ENCODE results near the gene PTPRD.

The PTPRD gene

DNA sequence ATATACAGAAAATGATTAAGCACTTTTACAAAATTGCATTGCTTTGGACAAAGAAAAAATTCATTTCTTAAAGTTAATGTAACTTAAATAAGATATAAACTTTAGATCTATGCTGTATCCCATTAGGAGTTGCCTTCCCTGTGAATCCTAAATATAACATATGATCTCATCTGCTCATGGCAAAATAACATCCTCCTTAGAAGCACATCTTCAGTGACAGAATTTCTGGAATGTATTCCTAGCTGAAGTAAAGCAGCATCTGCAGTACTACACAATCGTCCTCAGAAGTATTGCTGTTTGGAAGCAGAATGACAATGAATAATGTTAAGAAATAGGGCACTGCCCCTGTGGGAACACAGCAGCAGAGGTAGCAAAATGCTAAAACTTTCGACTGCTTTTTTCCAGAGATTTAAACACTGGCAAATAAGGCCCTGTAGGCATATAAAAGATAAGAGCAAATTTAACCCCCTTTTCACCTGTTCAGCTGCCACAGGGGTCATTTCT is 571.0 kb downstream of the PTPRD start:
- TF ChIP-seq TAF1 (IDR thresholded peaks at IDR 0.05; ENCODE audit: borderline replicate concordance, insufficient read depth, low read length) (no peak), FOXP2 (optimal IDR thresholded peaks at IDR 0.05; ENCODE audit: borderline replicate concordance, extremely low read depth, extremely low read length, insufficient read depth) (no peak), POLR2AphosphoS5 (IDR thresholded peaks at IDR 0.05; ENCODE audit: low read depth, low read length) (no peak), SIN3A (IDR thresholded peaks at IDR 0.05; ENCODE audit: borderline replicate concordance, insufficient read depth, low read length) (no peak)
- TF ChIP-seq, protein P1, sequence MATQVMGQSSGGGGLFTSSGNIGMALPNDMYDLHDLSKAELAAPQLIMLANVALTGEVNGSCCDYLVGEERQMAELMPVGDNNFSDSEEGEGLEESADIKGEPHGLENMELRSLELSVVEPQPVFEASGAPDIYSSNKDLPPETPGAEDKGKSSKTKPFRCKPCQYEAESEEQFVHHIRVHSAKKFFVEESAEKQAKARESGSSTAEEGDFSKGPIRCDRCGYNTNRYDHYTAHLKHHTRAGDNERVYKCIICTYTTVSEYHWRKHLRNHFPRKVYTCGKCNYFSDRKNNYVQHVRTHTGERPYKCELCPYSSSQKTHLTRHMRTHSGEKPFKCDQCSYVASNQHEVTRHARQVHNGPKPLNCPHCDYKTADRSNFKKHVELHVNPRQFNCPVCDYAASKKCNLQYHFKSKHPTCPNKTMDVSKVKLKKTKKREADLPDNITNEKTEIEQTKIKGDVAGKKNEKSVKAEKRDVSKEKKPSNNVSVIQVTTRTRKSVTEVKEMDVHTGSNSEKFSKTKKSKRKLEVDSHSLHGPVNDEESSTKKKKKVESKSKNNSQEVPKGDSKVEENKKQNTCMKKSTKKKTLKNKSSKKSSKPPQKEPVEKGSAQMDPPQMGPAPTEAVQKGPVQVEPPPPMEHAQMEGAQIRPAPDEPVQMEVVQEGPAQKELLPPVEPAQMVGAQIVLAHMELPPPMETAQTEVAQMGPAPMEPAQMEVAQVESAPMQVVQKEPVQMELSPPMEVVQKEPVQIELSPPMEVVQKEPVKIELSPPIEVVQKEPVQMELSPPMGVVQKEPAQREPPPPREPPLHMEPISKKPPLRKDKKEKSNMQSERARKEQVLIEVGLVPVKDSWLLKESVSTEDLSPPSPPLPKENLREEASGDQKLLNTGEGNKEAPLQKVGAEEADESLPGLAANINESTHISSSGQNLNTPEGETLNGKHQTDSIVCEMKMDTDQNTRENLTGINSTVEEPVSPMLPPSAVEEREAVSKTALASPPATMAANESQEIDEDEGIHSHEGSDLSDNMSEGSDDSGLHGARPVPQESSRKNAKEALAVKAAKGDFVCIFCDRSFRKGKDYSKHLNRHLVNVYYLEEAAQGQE (IDR thresholded peaks at IDR 0.05; ENCODE audit: insufficient read depth in 1 of 2, low read depth in 2 of 2, low read length in 2 of 2), result no peak

DNA sequence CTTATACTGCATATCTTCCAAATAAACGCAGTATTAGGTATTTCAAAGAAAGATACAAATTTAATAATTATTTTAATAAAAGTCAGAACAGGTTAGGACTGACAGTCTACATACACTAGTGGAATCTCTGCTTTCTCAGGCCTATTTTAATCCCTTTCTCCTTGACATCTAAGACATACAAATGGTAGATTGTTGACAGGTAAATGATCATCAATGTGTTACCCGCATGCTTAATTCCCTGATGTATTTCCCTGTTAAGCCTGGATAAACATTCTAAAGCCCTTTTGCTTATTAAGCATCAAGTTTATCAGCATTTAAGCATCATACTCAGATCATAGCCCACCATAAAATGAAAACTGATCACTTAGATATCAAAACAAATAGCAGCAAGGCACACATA is 576.7 kb downstream of the PTPRD start:
- TF ChIP-seq, protein P1 (IDR thresholded peaks at IDR 0.05; ENCODE audit: insufficient read depth in 1 of 2, low read depth in 2 of 2, low read length in 2 of 2), result no peak
- TF ChIP-seq FOXP2 (optimal IDR thresholded peaks at IDR 0.05; ENCODE audit: borderline replicate concordance, extremely low read depth, extremely low read length, insufficient read depth) (no peak), SIN3A (IDR thresholded peaks at IDR 0.05; ENCODE audit: borderline replicate concordance, insufficient read depth, low read length) (no peak), POLR2AphosphoS5 (IDR thresholded peaks at IDR 0.05; ENCODE audit: low read depth, low read length) (no peak), TAF1 (IDR thresholded peaks at IDR 0.05; ENCODE audit: borderline replicate concordance, insufficient read depth, low read length) (no peak)

DNA sequence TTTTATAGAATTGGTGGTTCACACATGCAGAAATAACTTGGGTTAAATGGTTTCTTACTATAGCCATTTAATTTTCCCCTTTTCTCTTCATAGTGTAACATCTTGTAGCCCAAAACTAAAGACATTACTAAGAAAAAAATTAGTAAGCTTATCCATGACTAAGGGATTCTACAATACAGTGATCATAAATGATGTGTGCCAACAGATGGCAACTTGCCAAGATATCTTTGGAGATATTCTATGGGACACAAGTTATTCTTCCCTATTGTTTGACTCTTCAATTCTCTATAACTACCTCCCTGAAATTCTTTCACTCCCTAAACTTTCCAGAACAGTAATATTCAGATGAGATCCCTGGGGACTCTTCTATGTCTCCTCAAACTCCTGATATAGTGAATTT is 580.6 kb downstream of the PTPRD start:
- TF ChIP-seq POLR2AphosphoS5 (IDR thresholded peaks at IDR 0.05; ENCODE audit: low read depth, low read length) (no peak), FOXP2 (optimal IDR thresholded peaks at IDR 0.05; ENCODE audit: borderline replicate concordance, extremely low read depth, extremely low read length, insufficient read depth) (no peak), TAF1 (IDR thresholded peaks at IDR 0.05; ENCODE audit: borderline replicate concordance, insufficient read depth, low read length) (no peak), SIN3A (IDR thresholded peaks at IDR 0.05; ENCODE audit: borderline replicate concordance, insufficient read depth, low read length) (no peak)
- TF ChIP-seq, protein P1 (IDR thresholded peaks at IDR 0.05; ENCODE audit: insufficient read depth in 1 of 2, low read depth in 2 of 2, low read length in 2 of 2), result no peak

DNA sequence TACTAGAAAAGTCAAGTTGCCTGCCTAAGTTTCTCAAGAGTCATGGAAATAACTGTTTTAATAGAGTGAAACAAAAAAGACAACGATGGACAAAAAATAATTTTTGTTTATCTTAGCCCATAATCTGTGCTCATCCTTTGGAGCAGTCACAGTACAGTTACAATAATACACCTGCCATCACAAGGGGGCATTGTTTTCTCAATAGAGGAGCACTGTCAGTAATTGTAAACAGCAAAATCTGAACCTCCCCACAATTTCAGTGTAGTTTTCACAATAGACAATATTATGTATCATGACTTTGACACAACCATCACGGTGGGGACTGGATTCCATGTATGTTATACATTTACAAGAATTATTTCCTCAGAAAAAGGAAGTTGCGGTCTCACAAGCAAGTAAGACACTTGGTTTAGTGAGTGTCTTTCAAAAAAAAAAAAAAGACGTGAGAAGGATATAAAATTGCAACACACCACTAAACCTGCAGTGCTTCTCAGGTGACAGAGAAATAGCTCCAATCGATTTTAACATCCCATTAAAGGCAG is 586.3 kb downstream of the PTPRD start:
- no peak for TF ChIP-seq POLR2AphosphoS5 (IDR thresholded peaks at IDR 0.05; ENCODE audit: low read depth, low read length)
- TF ChIP-seq TAF1 (IDR thresholded peaks at IDR 0.05; ENCODE audit: borderline replicate concordance, insufficient read depth, low read length), result no peak
- TF ChIP-seq, protein P1 (IDR thresholded peaks at IDR 0.05; ENCODE audit: insufficient read depth in 1 of 2, low read depth in 2 of 2, low read length in 2 of 2), result no peak
- no peak for TF ChIP-seq SIN3A (IDR thresholded peaks at IDR 0.05; ENCODE audit: borderline replicate concordance, insufficient read depth, low read length)
- no peak for TF ChIP-seq FOXP2 (optimal IDR thresholded peaks at IDR 0.05; ENCODE audit: borderline replicate concordance, extremely low read depth, extremely low read length, insufficient read depth)

Measured in PFSK-1 (cell line).